IPS DF 6.9 (cell line): Measurements from ENCODE around the gene SWI5.
A peak's percentile ranks its signal among the peaks of the same experiment; 100 is the strongest.

ENCODE experiments used
- DNase-seq: peaks from one replicate; pipeline ENCODE4 v3.0.0-alpha.2; 2013; ENCODE audit warnings: low read depth, low spot score
- H3K27ac ChIP-seq: one replicate; pipeline ENCODE4 v1.5.1; 2013; ENCODE audit warnings: low read length, control low read depth
- H3K27me3 ChIP-seq: 2 replicates; pipeline ENCODE4 v1.6.1; 2013; ENCODE audit warnings: mild to moderate bottlenecking, low read length; ENCODE audit not compliant: control insufficient read depth, insufficient read depth
- H3K36me3 ChIP-seq: 2 replicates; pipeline ENCODE4 v1.6.1; 2013; ENCODE audit warnings: low read length; ENCODE audit not compliant: control insufficient read depth, insufficient read depth
- H3K4me1 ChIP-seq: 2 replicates; pipeline ENCODE4 v1.6.1; 2013; ENCODE audit warnings: low read length; ENCODE audit not compliant: control insufficient read depth, insufficient read depth
- H3K4me3 ChIP-seq: 2 replicates; pipeline ENCODE4 v1.5.1; 2013; ENCODE audit warnings: mild to moderate bottlenecking, low read length
- H3K9me3 ChIP-seq: 2 replicates; pipeline ENCODE4 v1.6.1; 2013; ENCODE audit warnings: low read length, inconsistent platforms; ENCODE audit not compliant: control insufficient read depth, insufficient read depth
- WGBS: extraction: QIAGEN DNeasy Blood & Tissue Kit; methylation state at CpG from one replicate; pipeline ENCODE4 v1.1.7; 2013; ENCODE audit warnings: mixed read lengths, missing lambda C conversion rate; ENCODE audit not compliant: insufficient read length, insufficient coverage; 5-methylcytosine and 5-hydroxymethylcytosine counted together

SWI5 gene

GRCh38 chr9:128321343-128321742 lies 45.3 kb downstream of the SWI5 start:
- Histone ChIP-seq H3K36me3 (peaks cover 13% of the 10 kb centered on the region; the same call in 1 of the 2 replicates), H3K9me3 (no peaks in the 10 kb centered on the region), H3K27ac (no peak overlapping the region), H3K4me3 (no peak overlapping the region; the same call in 1 of the 2 replicates), H3K27me3 (no peaks in the 10 kb centered on the region), H3K4me1 (no peaks in the 10 kb centered on the region)
- WGBS = no CpG with 5 or more reads among the region's 7 CpGs
- DNase-seq = no peak

GRCh38 chr9:128321879-128322403 lies 45.9 kb downstream of the SWI5 start:
- no CpG with 5 or more reads among the region's 21 CpGs for WGBS
- no peak overlapping the region for H3K27ac ChIP-seq
- no peaks in the 10 kb centered on the region for H3K4me1 ChIP-seq
- H3K27me3 ChIP-seq = no peaks in the 10 kb centered on the region
- peaks cover 11% of the 10 kb centered on the region; the same call in 1 of the 2 replicates for H3K36me3 ChIP-seq
- no peak for DNase-seq
- peak overlapping the region; percentile 84; the same call in 1 of the 2 replicates for H3K4me3 ChIP-seq
- no peaks in the 10 kb centered on the region for H3K9me3 ChIP-seq

- Histone ChIP-seq H3K27ac (no peak within 1 kb of the TSS), H3K4me1 (no peaks in the 10 kb centered on the region), H3K36me3 (peaks cover 8% of the 10 kb centered on the region; the same call in 1 of the 2 replicates), H3K9me3 (no peaks in the 10 kb centered on the region), H3K4me3 (peak within 1 kb of the TSS; percentile 84), H3K27me3 (no peaks in the 10 kb centered on the region)
- peak; percentile 82 for DNase-seq
- WGBS = no CpG with 5 or more reads among the region's 83 CpGs
Measured at GRCh38 chr9:128322404-128323211, 46.5 kb downstream of the SWI5 start, which contains the start of the genes COQ4 and TRUB2. Gene COQ4 (plus strand): TSS chr9:128322839. CDS start chr9:128322859, 20 bp downstream. Gene TRUB2 (minus strand): TSS chr9:128322447. CDS start chr9:128322408, 39 bp downstream.

GRCh38 chr9:128323212-128323730 lies 47.2 kb downstream of the SWI5 start:
- Histone ChIP-seq H3K4me1 (no peaks in the 10 kb centered on the region), H3K27me3 (no peaks in the 10 kb centered on the region), H3K9me3 (no peaks in the 10 kb centered on the region), H3K4me3 (peak overlapping the region; percentile 84), H3K27ac (no peak overlapping the region), H3K36me3 (peaks cover 8% of the 10 kb centered on the region; the same call in 1 of the 2 replicates)
- WGBS = no CpG with 5 or more reads among the region's 16 CpGs
- DNase-seq = no peak

GRCh38 chr9:128323791-128324190 lies 47.7 kb downstream of the SWI5 start:
- WGBS = no CpG with 5 or more reads among the region's 12 CpGs
- no peak overlapping the region for H3K27ac ChIP-seq
- peak overlapping the region; percentile 84; the same call in 1 of the 2 replicates for H3K4me3 ChIP-seq
- peaks cover 8% of the 10 kb centered on the region; the same call in 1 of the 2 replicates for H3K36me3 ChIP-seq
- no peaks in the 10 kb centered on the region for H3K27me3 ChIP-seq
- H3K4me1 ChIP-seq = no peaks in the 10 kb centered on the region
- H3K9me3 ChIP-seq = no peaks in the 10 kb centered on the region
- no peak for DNase-seq

- H3K36me3 ChIP-seq = peaks cover 8% of the 10 kb centered on the region; the same call in 1 of the 2 replicates
- no peaks in the 10 kb centered on the region for H3K9me3 ChIP-seq
- H3K27me3 ChIP-seq = no peaks in the 10 kb centered on the region
- WGBS = no CpG with 5 or more reads among the region's 1 CpG
- no peak overlapping the region for H3K27ac ChIP-seq
- no peaks in the 10 kb centered on the region for H3K4me1 ChIP-seq
- no peak overlapping the region for H3K4me3 ChIP-seq
- DNase-seq = no peak
Measured at GRCh38 chr9:128324401-128324800, 48.3 kb downstream of the SWI5 start.

- no peak for DNase-seq
- Histone ChIP-seq H3K4me3 (no peak overlapping the region), H3K36me3 (peaks cover 8% of the 10 kb centered on the region; the same call in 1 of the 2 replicates), H3K4me1 (no peaks in the 10 kb centered on the region), H3K9me3 (no peaks in the 10 kb centered on the region), H3K27me3 (no peaks in the 10 kb centered on the region), H3K27ac (no peak overlapping the region)
- no CpG with 5 or more reads among the region's 13 CpGs for WGBS
Measured at GRCh38 chr9:128325629-128326028, 49.6 kb downstream of the SWI5 start.

GRCh38 chr9:128333451-128333869 lies 57.4 kb downstream of the SWI5 start:
- H3K4me1 ChIP-seq = no peaks in the 10 kb centered on the region
- no peak for DNase-seq
- WGBS = no CpG with 5 or more reads among the region's 11 CpGs
- no peak overlapping the region for H3K27ac ChIP-seq
- no peaks in the 10 kb centered on the region for H3K27me3 ChIP-seq
- H3K4me3 ChIP-seq = no peak overlapping the region
- H3K9me3 ChIP-seq = no peaks in the 10 kb centered on the region
- no peaks in the 10 kb centered on the region for H3K36me3 ChIP-seq

GRCh38 chr9:128335161-128335560 lies 59.1 kb downstream of the SWI5 start:
- no CpG with 5 or more reads among the region's 7 CpGs for WGBS
- Histone ChIP-seq H3K27me3 (no peaks in the 10 kb centered on the region), H3K27ac (no peak overlapping the region), H3K4me1 (no peaks in the 10 kb centered on the region), H3K36me3 (no peaks in the 10 kb centered on the region), H3K9me3 (no peaks in the 10 kb centered on the region), H3K4me3 (no peak overlapping the region)
- no peak for DNase-seq

GRCh38 chr9:128335914-128336313 lies 59.8 kb downstream of the SWI5 start:
- no peaks in the 10 kb centered on the region for H3K36me3 ChIP-seq
- DNase-seq = no peak
- no peak overlapping the region for H3K27ac ChIP-seq
- no peak overlapping the region for H3K4me3 ChIP-seq
- no peaks in the 10 kb centered on the region for H3K27me3 ChIP-seq
- H3K4me1 ChIP-seq = no peaks in the 10 kb centered on the region
- no peaks in the 10 kb centered on the region for H3K9me3 ChIP-seq
- WGBS = no CpG with 5 or more reads among the region's 2 CpGs
